ENCODE measurements around the gene ARAP2.
A peak's percentile ranks its signal among the peaks of the same experiment; 100 is the strongest.

ARAP2 gene

DNA sequence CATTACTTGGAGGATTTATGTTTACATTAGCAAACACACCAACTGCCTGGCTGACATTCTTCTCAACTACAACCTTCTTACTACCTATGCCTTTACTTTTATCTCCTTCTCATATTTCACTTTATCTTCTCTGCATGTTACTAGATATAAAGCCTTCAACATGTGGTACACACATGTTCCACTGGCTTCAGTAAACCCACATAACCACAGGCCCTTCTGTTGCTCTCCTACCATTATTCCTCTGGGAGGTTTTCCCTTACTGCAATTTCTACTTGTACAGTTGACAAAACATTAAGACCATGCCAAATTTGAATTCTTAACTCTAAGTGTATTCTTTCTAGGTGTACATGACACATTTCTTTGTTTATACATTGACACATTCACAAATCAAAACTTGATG, 133.1 kb downstream of the ARAP2 start:
- DNase-seq: peak; percentile 28

DNA sequence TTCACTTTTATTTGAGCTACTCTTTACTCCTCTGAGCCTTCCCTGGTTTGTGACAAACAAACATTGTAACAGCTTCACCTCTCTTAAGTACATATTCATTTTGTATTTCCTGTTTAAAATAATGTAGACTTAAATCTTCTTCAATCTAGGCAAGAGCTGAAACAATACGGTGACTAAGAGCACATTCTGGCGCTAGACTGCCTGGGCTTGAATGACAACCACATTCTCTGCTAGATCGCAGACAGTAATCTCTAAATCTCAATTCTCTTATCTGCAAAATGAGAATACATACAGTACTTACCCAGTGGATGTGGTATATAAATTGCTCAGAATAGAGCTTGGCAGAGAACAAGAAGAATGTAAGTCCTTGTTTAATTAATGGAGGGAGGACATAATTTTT, 144.8 kb downstream of the ARAP2 start:
- no peak for DNase-seq

DNA sequence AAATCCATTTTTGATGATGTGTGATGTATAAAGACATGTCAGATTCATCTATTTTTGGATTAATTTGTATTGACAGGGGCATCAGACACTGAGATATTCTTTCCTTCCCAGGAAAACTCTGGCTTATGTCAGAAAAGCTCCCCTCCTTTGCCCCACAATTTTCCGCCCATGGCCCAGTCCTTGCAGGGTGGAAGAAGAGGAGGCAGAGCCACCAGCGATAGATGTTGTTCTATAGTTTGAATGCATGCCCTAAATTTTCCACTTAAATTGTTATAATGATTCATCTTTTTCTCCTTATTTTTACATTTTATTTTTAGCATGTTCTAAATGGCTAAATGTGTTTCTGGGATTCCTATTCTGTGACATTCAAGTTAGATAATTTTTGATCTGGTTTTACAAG, 149.3 kb downstream of the ARAP2 start:
- DNase-seq: no peak

DNA sequence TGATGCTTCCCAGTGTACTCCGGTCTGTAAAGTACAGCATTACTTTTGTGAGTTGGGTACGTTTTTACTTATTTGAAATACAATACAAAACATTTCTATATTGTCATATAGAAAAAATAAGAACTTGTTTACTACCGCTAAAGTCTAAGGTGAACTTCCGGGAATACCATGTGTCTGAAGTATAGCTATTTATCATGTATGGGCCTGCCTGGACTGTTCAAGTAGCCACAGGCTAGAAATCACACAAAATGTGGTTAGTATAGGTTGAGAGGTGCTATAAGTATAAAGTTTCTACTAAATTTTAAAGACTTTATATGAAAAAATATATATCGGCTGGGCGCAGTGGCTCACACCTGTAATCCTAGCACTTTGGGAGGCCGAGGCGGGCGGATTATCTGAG, 152.3 kb downstream of the ARAP2 start:
- no peak for DNase-seq

DNA sequence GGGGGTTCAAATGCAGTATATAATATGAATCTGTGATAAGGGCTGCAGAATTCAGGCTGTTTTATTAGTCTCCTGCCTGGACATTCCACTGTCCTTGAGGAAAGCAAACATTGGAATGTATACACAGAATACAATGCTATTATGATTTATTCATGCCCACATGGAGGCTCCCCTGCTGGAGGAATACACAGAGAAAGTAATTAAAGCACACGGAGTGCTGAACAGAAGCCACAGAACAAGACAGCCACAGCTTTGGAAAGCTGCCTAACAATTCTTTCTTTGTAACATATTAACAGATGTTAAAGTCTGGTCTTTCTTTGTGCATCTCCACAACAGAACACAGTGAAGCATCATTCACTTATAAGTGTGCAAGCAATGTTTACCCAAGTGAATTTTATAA, 155.8 kb downstream of the ARAP2 start:
- DNase-seq: no peak

DNA sequence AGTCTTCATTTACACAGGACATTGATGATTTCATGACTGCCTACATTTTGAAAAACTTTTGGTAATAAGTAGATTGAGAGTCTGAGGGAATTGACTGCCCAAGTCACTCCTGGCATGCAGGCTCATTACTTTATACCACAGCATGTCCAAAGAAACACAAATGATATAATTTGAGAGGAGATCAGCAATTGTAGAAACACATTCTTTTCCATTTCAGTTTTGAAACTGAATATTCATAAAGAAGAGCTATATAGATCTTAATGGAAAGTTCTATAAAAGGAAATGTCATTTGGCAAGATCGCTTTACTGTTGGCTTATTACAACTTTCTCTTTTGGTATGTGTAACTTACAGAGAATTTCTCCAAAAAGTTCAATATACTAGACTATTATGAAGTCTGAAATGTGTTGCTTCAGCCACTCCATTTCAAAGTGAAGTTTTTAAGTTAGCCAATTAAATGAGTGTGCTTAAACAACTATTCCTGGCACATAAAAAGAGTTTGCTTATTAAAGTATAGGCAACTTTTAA, 158.0 kb downstream of the ARAP2 start:
- no peak for DNase-seq

DNA sequence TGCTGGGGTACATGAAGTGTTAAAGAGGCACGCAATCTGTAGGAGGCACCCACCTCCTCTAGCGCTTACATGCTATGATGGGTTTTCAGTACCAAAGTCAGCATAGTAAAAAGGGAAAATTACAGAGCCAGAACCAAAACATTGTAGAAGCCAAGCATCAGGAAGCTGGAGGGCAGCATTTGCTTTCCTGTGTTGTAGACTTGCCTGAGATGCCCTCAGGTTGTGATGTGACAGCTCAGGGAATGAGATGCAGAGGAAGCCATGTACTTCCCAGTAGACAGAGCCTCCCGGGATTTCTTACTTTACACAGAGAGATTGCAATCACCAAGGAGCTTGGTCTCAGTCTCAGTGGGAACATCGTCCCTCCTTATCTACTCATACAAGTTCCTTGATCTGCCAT, 161.5 kb downstream of the ARAP2 start:
- DNase-seq: no peak

DNA sequence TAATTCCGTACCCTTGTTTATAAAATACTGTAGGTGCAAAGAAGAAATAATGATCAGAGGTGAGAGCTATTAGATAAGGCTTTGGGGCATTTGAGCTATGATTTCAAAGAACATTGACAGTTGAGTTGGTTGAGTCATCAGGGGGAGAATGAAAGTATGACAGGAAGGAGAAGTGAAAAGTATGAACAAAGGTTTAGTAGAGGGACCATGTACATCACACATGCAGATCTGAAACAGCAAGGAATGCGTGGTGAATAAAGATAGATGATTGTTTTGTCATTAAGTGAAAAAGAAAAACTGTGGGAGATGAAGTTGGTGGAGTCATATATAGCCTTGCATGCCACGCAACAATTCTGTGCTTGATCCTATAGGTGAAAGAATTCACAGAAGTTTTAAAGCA, 163.1 kb downstream of the ARAP2 start:
- no peak for DNase-seq

DNA sequence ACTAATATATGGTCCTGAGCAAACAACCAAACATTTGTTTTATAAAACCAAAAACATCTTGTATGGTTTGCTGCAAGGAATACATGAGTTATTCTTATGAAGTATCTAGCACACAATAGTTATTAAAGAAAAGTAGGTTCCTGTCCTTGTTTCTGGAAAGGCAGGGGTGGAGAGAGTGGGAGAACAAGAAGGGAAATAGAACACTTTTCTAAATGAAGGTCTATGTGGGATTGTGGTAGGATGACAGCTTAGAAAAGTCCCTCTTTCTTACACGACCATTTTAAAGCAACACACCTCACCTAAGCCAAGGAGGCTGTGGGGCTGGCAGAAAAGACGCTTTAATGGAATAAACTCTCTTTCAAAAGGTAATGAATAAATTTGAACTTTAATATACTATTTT, 164.6 kb downstream of the ARAP2 start:
- DNase-seq: no peak

DNA sequence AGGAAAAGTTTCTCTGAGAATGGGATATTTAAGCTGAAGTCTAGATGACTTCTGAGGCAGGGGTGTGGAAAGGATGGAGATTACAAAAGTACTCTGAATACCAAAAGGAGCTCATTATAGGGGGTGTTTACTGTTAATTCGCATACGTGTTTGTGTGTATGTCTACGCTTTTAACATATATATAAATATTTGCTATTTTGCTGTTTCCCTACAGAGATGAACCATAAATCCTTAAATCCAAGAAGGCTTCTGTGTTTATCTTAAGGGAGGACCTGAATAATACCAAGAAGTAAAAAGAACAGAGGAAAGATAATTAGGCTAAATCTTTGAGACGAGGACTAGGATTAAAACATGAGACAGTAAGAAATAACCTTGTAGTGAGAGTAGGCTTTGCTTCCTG, 166.0 kb downstream of the ARAP2 start:
- no peak for DNase-seq

DNA sequence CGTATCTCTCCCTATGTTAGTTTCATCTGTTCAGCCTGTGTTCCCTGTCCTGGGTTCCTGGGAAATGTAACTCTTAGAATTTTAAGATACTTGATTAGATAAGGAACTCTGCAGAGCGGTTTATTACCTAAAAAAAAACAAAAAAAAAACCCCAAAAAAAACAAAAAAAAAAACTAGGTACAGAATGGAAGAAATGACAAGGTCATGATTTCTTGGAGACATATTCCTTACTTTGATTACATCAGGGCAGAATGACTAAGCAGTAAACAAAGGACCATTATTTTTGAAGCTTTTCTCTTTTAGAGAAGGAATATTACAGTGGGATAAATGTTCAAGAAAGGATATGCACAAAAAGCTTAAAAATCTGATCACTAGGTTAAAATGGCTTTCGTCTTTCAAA, 171.8 kb downstream of the ARAP2 start:
- no peak for DNase-seq

DNA sequence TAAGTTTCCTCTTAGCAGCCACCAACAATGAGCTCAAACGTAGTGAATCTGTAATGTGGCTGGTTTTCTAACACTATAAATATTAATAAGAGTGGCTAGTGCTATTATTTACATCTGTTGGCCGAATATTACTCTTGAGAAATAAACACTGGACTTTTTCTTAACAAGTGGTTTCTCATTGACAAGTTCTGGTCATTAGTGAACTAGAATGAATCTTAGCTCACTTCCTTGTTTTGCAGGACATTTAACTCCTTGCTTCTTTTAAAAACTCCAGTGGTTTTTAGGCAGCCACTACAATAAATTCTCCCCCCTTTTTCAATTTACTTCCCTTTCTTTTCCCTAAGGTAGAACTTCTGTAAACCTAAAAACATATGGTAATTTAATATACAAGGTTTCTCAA, 177.2 kb downstream of the ARAP2 start:
- DNase-seq: no peak

DNA sequence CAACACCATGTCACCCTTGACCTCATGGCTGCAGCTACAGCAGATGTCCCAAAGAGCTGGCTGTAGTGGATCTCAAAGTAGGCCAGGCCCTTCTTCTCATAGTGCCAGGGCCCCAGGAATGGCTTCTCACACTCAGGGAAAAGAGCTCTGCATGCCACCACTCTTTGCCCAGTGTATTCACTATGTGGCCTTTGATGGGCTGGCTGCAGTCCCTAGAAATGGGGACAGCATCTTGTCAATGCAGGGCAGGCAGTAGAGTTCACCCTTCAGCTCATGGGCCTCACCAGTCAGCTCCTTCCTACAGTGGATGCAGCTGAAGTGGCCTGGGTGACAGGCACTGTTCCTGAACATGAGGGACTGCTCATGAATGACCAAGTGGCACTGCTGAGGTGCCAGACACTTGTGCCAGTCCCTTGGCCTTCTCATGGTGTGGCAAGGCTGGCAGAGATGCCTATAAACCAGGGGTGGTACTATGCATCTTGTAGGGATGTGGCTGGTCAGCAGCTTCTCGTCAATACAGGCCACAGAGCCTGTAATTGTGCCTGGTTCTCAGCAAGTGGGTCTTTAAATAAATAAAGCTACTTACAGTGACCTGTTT, 178.9 kb downstream of the ARAP2 start:
- no peak for DNase-seq

DNA sequence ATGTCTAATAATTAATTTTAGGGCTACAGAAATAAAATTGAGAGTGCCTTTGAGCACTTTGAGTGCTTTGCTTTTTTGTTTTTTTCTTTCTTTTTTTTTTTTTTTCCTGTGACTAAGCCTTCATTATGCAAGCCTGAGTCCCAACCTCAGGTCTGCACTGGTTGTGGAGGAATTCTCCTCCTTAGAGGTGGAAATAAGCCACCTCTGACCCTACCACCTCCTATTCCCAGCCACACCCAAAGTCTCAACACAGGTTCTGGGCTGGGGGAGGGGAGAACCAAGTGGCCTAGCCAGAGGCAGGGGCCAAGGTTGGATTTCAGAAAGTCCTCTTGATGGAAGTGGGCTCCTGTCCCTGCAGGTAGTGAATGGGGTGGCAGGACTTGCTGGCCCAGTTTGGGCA, 180.2 kb downstream of the ARAP2 start:
- no peak for DNase-seq

DNA sequence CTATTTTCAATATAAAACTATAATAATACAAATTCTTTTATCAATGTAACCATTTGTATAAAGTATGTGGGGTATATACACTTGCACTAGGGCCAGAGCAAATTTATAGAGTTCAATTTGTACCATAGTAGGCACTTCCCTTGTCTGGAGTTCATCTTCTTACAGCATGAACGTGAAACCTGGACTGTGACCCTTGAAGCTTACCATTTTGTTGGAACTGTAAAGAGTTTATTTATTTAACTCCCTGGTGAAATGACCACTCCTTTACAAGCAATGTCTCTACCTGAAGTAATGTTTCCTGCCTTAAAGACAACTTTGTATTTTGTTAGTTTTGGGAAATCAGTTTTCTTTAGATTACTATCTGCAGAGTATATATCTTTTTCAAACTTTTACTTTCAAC, 188.2 kb downstream of the ARAP2 start:
- DNase-seq: no peak

DNA sequence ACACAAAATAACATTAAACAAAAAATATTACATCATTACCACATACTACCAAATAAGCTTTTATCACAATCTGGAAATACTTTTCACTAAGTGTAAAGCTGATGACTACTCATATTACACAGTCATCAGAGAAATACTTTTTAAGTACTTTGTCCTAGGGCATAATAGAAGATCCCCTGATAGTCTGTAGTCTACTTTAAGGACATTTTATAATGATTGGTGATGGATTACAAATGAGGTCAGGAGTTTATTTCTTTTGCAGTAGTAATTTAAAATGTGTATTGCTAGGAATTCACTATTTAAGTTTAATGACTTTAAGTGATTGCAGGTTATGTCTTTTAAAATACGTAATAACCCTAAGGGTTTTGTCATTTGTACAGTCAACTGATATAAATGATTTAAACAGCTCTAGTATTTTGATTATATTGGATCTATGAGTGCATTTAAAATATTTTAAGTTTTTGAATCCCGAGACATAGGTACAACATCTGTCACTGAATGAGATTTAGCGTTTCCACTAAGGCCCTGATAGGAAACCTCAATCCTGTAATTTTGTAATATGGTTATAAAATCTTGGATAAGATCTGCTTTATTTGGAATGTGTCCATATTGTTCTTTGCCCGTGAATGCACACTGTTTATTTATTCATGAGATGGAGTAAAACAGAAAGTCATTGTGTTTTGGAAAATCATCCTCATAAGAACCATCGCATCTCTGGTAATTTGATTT, 189.5 kb downstream of the ARAP2 start:
- no peak for DNase-seq

DNA sequence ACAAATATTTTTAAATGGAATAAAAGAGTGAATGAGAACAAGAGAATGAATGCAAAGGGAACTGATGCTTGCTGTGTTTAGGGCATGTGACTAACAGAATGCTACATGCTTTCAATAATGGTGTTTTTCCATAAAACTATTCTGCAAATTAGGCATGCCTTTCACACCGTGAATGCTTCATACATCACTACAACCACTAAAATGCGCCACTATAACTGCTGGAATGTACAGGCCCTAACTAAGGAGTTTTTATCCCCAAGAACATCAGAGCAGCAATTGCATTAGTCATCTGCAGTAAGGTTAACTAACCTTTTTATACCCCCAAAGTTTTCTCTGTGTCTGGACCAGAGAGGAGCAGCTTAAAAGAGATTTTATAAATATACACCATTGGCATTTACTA, 190.4 kb downstream of the ARAP2 start:
- DNase-seq: no peak

DNA sequence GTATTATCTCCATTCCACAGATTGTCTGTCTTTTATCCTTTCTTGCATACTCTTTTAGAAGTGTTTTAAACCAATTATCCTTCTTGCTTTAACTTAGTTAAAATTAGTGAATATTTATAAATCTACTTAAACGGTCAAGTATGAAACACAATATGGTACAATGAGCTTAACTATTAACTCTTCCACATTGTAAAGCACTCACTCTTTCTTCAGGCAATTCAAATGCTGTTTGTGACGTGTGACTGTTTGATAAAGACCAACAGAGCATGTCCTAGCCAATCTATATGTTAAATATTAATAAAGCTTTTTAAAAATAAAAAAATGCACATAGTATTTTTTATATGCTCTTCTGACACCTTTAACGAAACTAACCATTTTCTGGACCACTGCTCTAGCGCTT, 192.7 kb downstream of the ARAP2 start:
- no peak for DNase-seq

DNA sequence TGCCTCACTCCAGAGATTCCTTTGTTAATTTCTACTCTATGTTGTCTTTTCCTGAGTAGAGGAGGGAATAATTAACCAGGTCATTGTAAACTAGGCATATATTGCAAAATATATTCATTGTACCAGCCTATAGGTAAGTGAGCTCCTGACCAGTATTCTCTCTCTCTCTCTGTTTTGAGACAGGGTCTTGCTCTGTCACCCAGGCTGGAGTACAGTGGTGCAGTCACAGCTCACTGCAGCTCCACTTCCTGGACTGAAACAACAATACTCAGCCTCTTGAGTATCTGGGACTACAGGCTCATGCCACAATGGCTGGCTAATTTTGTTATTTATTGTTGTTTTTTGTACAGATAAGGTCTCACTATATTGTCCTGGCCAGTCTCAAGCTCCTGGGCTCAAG, 198.3 kb downstream of the ARAP2 start:
- DNase-seq: no peak

DNA sequence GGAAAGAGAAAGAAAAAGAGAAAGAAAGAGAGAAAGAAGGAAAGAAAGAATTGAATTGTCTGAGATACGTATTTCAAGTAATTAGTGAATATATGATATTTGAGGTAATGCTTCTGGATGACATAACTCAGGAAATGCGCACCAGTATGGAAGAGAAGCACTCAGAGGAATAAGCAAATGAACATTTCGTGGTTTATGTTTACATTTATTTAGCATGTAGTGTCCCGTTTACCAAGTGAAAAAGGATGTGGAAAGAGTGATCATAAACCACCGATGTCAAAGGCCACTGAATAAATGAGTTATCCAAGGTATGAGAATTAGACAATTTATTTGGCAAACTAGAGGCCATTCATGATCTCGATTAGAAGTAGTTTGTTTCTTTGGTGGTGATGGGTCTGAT, 200.4 kb downstream of the ARAP2 start:
- DNase-seq: no peak

DNA sequence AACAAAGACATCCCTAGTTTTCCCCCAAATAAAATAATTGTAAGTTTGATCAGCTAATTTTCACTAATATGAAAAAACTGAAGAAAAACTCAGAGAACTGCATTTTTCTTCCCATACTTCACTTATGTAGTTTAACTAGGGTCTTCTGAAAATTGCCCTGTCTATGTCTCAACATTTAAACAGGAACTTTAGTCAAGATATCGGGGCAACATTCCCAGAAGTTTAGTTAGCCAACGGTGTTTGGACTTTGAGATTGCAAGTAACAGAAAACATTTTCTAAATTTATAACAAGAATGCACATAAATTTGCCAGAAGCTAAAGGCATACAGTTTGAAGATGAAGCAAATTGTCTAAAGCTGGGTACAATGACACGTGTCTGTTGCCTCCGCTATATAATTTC, 201.1 kb downstream of the ARAP2 start:
- no peak for DNase-seq

DNA sequence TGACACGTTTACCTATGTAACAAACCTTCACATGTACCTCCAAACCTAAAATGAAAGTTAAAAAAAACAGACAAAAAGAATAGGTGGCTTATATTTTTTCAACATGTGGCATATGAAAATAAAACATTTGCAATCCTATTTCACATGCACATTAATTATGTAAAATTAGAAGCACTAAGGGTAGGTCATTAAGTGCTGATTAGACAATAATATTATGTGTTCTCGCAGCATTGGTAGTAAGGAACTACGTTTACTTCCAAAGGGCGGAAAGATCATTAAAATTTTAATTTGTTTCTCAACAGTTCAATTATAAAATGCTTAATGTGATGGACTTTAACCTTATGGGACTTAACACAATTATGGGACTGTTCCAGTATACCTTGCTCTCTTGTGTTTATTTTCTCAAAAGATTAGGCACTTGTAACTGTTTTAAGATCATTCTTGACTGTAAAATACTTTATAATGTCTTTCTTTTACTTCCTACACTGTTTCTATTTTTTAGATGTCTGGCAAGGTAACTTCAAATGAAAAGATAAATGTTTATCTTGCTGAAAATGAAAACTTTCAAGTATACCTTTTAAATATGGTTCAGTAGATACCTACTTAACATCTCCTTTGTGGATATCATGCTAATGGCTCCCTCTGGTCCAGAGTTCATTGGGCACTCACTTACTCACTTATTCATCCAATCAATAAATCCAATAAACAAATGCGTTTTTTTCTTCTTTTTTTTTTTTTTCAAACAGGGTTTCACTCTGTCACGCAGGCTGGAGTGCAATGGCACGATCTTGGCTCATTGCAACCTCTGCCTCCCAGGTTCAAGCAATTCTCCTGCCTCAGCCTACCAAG, 202.0 kb downstream of the ARAP2 start:
- DNase-seq: no peak

DNA sequence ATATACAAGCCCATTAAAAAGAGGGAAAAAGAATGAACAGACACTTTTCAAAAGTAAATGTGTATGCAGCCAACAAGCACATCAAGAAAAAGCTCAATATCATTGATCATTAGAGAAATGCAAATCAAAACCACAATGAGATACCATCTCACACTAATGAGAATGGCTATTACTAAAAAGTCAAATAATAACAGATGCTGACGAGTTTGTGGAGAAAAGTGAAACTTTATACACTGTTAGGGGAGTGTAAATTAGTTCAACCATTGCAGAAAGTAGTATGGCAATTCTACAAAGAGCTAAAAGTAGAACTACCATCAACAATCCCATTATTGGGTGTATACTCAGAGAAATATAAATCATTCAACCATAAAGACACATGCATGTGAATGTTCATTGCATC, 203.0 kb downstream of the ARAP2 start:
- no peak for DNase-seq

DNA sequence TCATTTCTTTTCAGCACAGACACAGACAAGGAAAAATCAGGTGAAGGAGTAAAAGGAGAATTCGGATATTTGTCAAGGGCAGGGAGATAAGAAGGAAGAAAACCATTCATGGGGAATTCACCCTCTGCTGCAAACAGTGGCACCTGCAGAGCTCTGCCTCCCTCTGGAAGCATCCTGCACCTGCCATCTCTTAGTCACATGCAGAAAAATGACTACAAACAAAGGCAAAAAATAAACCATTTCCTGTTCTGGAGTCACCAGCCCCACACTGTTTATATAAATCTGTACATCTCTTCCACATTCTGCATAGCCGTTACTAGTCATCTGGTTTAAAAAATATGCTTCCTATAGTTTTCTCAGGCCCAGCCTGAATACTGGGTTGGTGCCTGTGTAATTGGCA, 205.3 kb downstream of the ARAP2 start:
- no peak for DNase-seq
